ENCODE data around the gene SUCO.

DNA sequence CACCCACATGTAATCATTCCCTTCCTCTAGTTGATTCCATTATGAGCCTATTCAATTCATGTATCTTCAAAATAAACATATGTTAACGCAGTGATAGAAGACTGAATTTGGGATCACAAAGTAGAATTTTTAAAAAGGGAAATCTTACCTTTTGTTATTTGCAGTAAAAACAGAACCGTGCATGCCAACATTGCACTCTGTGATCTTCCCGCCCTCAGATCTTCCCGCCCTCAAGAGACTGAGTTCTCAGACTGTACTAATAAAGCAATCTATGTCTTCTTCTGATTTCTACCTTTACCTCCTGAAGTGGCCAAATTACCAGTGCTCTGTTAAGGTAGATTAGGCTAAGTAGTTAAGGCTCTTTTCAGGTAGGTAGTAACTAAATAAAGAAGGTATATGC is 3.6 kb upstream of the SUCO start:
- TF ChIP-seq POLR2A (IDR thresholded peaks at IDR 0.05) (no peak), POLR2AphosphoS5 (IDR thresholded peaks at IDR 0.05) (no peak)
- TF ChIP-seq, protein P1, sequence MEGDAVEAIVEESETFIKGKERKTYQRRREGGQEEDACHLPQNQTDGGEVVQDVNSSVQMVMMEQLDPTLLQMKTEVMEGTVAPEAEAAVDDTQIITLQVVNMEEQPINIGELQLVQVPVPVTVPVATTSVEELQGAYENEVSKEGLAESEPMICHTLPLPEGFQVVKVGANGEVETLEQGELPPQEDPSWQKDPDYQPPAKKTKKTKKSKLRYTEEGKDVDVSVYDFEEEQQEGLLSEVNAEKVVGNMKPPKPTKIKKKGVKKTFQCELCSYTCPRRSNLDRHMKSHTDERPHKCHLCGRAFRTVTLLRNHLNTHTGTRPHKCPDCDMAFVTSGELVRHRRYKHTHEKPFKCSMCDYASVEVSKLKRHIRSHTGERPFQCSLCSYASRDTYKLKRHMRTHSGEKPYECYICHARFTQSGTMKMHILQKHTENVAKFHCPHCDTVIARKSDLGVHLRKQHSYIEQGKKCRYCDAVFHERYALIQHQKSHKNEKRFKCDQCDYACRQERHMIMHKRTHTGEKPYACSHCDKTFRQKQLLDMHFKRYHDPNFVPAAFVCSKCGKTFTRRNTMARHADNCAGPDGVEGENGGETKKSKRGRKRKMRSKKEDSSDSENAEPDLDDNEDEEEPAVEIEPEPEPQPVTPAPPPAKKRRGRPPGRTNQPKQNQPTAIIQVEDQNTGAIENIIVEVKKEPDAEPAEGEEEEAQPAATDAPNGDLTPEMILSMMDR (IDR thresholded peaks at IDR 0.05) = no peak
